Astrocyte of the cerebellum (primary cell): ENCODE data around the gene C17orf107.
A peak's percentile ranks its signal among the peaks of the same experiment; 100 is the strongest.

Source experiments
- DNase-seq: peaks from one replicate; pipeline ENCODE4 v3.0.0-alpha.2; 2011; ENCODE audit warnings: low read depth
- H3K4me3 ChIP-seq: 2 replicates; pipeline ENCODE4 v1.5.1; 2011; ENCODE audit warnings: mild to moderate bottlenecking, low read depth, low read length, moderate library complexity
- in situ Hi-C: cut with HindIII; loops from 2 replicates; pipeline ENCODE4 v1.10.0; 2017; ENCODE audit warnings: low sequenced_read_pairs
- TF ChIP-seq, protein P1 (sequence below): IDR thresholded peaks from 2 replicates; pipeline ENCODE4 v1.5.1; 2012; ENCODE audit warnings: low read length, low read depth, moderate library complexity, mild to moderate bottlenecking; ENCODE audit errors: missing control alignments

Gene C17orf107

DNA sequence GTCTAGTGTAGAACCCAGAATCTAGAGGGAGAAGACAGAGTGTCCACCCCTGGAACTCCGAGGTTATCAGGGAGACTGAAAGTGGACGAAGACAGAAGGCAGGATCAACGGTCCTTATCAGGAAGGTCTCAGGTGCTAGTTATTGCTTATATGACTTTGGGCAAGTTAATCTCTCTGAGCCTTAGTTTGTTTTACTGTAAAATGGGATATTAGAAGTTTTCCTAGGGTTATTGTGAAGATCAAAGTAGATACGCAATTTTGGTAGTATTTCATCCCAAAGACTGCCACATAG lies 41.9 kb downstream of the C17orf107 start:
- DNase-seq: no peak
- peak overlapping the region; percentile 83 for H3K4me3 ChIP-seq
- TF ChIP-seq, protein P1, sequence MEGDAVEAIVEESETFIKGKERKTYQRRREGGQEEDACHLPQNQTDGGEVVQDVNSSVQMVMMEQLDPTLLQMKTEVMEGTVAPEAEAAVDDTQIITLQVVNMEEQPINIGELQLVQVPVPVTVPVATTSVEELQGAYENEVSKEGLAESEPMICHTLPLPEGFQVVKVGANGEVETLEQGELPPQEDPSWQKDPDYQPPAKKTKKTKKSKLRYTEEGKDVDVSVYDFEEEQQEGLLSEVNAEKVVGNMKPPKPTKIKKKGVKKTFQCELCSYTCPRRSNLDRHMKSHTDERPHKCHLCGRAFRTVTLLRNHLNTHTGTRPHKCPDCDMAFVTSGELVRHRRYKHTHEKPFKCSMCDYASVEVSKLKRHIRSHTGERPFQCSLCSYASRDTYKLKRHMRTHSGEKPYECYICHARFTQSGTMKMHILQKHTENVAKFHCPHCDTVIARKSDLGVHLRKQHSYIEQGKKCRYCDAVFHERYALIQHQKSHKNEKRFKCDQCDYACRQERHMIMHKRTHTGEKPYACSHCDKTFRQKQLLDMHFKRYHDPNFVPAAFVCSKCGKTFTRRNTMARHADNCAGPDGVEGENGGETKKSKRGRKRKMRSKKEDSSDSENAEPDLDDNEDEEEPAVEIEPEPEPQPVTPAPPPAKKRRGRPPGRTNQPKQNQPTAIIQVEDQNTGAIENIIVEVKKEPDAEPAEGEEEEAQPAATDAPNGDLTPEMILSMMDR: no peak
- in situ Hi-C loops: no loop called here

DNA sequence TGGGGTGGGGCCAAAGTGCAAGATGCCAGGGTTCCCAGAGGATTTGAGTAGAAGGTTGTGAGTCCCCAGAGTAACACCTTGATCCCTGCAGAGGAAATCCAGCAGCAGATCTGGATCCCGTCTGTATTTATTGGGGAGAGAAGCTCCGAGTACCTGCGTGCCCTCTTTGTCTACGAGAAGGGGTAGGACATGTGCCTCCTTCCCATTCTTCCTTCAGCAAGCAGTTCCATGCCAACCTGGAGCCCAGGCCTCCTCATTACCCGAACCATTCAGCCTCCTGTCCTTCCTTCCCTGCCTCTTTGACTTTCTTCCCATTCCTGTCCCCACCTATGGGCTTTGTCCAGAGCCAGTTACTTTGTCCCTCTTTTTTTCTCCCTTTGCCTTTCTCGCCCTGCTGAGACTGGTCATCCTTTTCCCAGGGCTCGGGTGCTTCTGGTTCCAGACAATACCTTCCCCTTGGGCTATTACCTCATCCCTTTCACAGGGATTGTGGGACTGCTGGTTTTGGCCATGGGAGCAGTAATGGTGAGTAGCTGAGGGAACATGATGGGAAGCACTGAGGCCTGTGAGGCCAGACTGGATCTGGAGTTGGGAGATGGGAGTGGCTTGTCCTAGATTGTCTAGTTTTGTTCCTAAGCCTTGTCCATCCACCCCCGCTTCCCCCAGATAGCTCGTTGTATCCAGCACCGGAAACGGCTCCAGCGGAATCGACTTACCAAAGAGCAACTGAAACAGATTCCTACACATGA lies 43.6 kb downstream of the C17orf107 start:
- TF ChIP-seq, protein P1: no peak
- in situ Hi-C loops: no loop called here
- no peak overlapping the region for H3K4me3 ChIP-seq
- DNase-seq: no peak

DNA sequence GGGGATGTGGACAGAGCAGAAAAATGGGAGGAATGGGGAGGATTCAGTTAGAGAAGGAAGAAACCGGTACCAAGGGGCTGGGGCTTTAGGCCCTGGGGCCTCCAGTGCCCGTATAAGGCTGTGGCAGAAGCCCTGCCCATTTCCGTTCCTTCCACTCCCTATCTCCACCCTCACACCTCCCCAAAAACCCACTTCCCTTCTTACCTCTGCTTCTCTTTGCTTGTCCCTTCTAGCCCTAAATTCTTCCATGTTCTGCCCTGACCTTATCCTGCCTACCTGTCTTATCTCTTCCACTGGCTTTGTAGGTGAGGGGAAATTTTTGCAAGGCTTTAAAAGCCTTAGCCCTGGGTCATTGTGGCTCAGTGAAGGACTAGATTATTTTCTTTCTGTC lies 44.8 kb downstream of the C17orf107 start:
- TF ChIP-seq, protein P1: no peak
- DNase-seq: no peak
- in situ Hi-C loops: no loop called here
- no peak overlapping the region for H3K4me3 ChIP-seq

DNA sequence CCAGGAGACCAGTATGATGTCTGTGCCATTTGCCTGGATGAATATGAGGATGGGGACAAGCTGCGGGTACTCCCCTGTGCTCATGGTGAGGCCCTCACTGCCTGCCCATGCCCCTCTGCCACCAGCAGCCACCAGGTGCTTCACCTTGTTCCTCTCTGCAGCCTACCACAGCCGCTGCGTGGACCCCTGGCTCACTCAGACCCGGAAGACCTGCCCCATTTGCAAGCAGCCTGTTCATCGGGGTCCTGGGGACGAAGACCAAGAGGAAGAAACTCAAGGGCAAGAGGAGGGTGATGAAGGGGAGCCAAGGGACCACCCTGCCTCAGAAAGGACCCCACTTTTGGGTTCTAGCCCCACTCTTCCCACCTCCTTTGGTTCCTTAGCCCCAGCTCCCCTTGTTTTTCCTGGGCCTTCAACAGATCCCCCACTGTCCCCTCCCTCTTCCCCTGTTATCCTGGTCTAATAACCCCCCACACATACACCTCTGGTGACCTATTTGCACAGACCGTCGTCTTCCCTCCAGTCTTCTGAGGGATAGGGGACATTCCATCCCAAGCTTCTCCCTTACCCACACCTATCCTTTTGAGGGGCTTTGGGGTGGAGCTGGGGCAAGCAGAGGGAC lies 45.3 kb downstream of the C17orf107 start:
- no peak for DNase-seq
- H3K4me3 ChIP-seq: no peak overlapping the region
- TF ChIP-seq, protein P1: no peak
- in situ Hi-C loops: no loop called here

DNA sequence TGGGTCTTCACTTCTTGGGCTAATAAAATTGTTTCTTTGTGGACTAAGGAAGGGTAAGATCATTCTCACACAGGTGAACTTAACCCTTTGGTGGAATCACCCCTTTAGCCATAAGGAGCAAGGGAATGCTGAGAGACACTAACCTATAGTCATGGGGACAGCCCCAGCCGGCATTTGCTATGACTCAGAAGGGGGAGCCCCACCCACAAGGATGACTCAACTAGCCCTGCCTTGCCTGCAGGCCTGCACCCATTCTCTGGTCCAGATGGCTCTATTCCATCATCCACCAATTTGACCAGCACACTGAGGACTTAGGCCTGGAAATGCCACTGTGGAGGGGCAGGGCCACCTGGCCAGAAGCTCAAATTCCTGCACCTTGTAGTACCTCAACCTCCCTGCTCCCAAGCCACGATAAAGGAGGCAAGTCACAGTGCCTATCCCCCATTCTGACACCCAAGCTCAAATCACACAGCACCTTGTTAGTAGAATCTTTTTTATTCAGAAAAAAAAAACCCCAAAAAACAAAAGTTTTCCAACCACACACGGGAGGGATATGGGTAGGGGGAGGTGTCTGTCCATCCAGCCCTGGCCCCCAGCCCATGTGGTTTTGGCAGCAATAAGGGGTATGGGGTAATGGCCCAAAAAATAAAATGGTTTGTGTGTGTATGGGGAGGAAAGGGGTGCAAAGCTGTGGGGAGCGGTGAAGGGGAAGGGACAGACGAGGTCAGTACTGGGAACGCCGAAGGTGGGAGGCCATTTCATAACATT lies 46.0 kb downstream of the C17orf107 start:
- H3K4me3 ChIP-seq: peak overlapping the region; percentile 97
- in situ Hi-C loops: no loop called here
- peak; percentile 62 for DNase-seq
- TF ChIP-seq, protein P1: no peak

DNA sequence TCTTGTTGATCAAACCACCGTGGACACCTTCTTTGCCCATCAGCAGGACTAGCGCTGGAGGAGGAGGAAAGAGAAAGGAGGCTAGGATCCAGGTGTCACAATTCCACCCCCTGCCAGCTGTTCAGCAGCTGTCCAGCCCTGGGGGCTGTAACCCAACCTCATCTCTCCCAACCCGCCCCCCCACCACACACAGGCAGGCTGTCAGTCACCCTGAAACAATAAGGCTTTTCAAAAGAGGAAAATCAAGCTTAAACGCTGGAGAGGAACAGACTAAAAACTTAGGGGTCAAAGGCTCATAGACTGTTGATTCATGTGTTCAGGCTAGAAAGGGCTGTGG lies 46.6 kb downstream of the C17orf107 start:
- DNase-seq: no peak
- in situ Hi-C loops: no loop called here
- peak overlapping the region; percentile 97 for H3K4me3 ChIP-seq
- TF ChIP-seq, protein P1: no peak
